Subcutaneous abdominal adipose tissue (tissue), 5 donors: Measurements from ENCODE around the gene C4orf50.

Source experiments
- H3K27ac ChIP-seq: one replicate; pipeline ENCODE4 v1.7.0; 2013; ENCODE audit warnings: low read depth, mild to moderate bottlenecking, inconsistent platforms, low read length, moderate library complexity
- H3K27me3 ChIP-seq, 5 donors: one replicate each; pipeline ENCODE4 v1.7.0; 2013; ENCODE audit warnings: low read length in 5 of 5, inconsistent platforms in 1 of 5; ENCODE audit not compliant: control insufficient read depth in 5 of 5, insufficient read depth in 4 of 5
- H3K36me3 ChIP-seq, 5 donors: one replicate each; pipeline ENCODE4 v1.7.0; 2013; ENCODE audit warnings: low read length in 5 of 5; ENCODE audit not compliant: control insufficient read depth in 5 of 5, insufficient read depth in 5 of 5
- H3K4me1 ChIP-seq, 5 donors: one replicate each; pipeline ENCODE4 v1.7.0; 2013; ENCODE audit warnings: low read length in 5 of 5, mild to moderate bottlenecking in 3 of 5, moderate library complexity in 1 of 5; ENCODE audit not compliant: control insufficient read depth in 5 of 5, insufficient read depth in 5 of 5
- H3K4me3 ChIP-seq, 5 donors: one replicate each; pipeline ENCODE4 v1.7.0; 2013; ENCODE audit warnings: low read length in 5 of 5, low read depth in 1 of 5
- H3K9ac ChIP-seq, 5 donors: one replicate each; pipeline ENCODE4 v1.7.0; 2013; ENCODE audit warnings: low read length in 5 of 5, mild to moderate bottlenecking in 4 of 5, moderate library complexity in 3 of 5
- H3K9me3 ChIP-seq, 5 donors: one replicate each; pipeline ENCODE4 v1.7.0; 2013; ENCODE audit warnings: low read length in 5 of 5; ENCODE audit not compliant: control insufficient read depth in 5 of 5
- donor health status: healthy.
- donor health status: healthy.
- donor health status: healthy.
- donor health status: healthy.
- donor health status: healthy.

The C4orf50 gene

DNA sequence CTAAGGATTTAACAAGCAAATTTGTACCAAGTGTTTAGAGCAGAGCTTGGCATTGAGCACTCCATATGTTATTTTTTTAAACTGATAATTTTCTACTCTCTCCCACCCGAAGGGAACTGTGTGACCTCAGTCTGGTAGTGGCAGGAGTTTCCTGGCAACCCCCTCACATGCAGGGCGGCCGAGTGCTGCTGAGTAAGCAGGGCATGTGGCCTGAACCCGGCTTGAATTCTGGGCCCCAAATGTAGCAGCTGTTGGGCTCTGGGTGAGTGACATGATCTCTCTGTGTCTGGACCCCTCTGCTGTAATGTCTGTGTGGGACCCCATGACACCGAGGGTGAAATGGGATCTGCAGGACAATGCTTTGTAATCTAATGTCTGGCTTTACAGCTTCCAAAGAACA is 13.6 kb upstream of the C4orf50 start:
- Histone ChIP-seq H3K36me3 (no peaks in the 10 kb centered on the region), H3K4me3 (no peak overlapping the region), H3K4me1 (no peaks in the 10 kb centered on the region), H3K9ac (no peak overlapping the region), H3K27me3 (peaks cover 5 to 18% (median 7%) of the 10 kb centered on the region in 5 donors), H3K9me3 (no peaks in the 10 kb centered on the region), H3K27ac (no peak overlapping the region)

GRCh38 chr4:6030679-6031078 is 12.4 kb upstream of the C4orf50 start:
- no peaks in the 10 kb centered on the region for H3K36me3 ChIP-seq
- H3K9me3 ChIP-seq = no peaks in the 10 kb centered on the region
- H3K4me3 ChIP-seq = no peak overlapping the region
- H3K4me1 ChIP-seq = no peaks in the 10 kb centered on the region
- H3K27me3 ChIP-seq = peaks cover 5 to 18% (median 7%) of the 10 kb centered on the region in 5 donors
- no peak overlapping the region for H3K9ac ChIP-seq
- H3K27ac ChIP-seq = no peak overlapping the region

DNA sequence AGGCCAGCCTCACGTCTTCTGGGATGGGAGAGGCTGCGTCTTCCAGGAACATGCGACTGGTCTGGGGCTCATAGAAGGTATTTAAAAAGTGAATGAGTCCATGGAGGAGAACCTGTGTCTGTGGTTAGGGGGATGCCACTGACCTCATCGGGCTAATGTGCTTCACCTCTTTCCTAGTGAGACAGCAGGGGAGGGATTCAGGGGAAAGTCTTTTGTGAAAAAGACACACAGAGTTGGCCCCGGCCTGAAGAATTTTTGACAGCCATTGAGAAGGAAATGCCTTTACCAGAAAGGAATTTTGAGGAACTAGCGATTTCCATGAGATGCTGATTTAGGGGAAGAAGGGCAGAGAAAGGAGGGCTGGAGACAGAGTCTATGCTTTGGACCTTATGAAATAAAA is 11.0 kb upstream of the C4orf50 start:
- Histone ChIP-seq H3K4me1 (no peaks in the 10 kb centered on the region), H3K9ac (no peak overlapping the region), H3K36me3 (no peaks in the 10 kb centered on the region), H3K4me3 (no peak overlapping the region), H3K27ac (no peak overlapping the region), H3K9me3 (no peaks in the 10 kb centered on the region), H3K27me3 (peaks cover 7 to 17% (median 8%) of the 10 kb centered on the region in 5 donors)

- Histone ChIP-seq H3K36me3 (no peaks in the 10 kb centered on the region), H3K4me1 (no peaks in the 10 kb centered on the region), H3K9me3 (no peaks in the 10 kb centered on the region), H3K27me3 (peaks cover 7 to 18% (median 8%) of the 10 kb centered on the region in 5 donors), H3K9ac (no peak overlapping the region), H3K4me3 (no peak overlapping the region), H3K27ac (no peak overlapping the region)
These were observed 9.9 kb upstream of the C4orf50 start for GRCh38 chr4:6028168-6028567.

DNA sequence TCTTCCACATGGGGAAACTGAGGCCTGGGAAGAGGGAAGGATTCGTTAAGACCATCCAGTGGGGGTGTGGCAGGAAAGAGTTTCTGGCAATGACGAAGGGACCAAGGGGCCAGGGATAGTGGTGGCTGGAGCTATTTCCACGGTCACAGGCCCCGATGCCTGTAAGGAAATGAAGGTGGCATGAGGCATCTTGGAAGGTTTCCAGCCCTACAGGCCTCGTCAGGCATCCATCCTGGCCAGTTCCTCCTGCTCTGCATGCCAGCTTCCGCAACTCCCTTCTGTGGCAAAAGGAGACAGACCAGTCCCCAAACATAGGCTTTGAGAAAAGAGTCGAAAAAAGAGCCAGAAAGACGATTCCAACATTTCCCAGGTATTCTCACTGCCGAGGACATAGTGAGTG is 9.2 kb upstream of the C4orf50 start:
- no peak overlapping the region for H3K27ac ChIP-seq

GRCh38 chr4:6024313-6024960 is 6.2 kb upstream of the C4orf50 start:
- H3K4me3 ChIP-seq = no peak overlapping the region
- no peaks in the 10 kb centered on the region for H3K4me1 ChIP-seq
- peaks cover 5 to 23% (median 16%) of the 10 kb centered on the region in 5 donors for H3K27me3 ChIP-seq
- H3K36me3 ChIP-seq = no peaks in the 10 kb centered on the region
- H3K9ac ChIP-seq = no peak overlapping the region
- no peaks in the 10 kb centered on the region for H3K9me3 ChIP-seq
- no peak overlapping the region for H3K27ac ChIP-seq

More for the DNA sequence above, 9.2 kb upstream of the C4orf50 start:
- no peak overlapping the region for H3K9ac ChIP-seq
- H3K36me3 ChIP-seq = no peaks in the 10 kb centered on the region
- peaks cover 7 to 22% (median 12%) of the 10 kb centered on the region in 5 donors for H3K27me3 ChIP-seq
- H3K4me3 ChIP-seq = no peak overlapping the region
- no peaks in the 10 kb centered on the region for H3K9me3 ChIP-seq
- H3K4me1 ChIP-seq = no peaks in the 10 kb centered on the region

- Histone ChIP-seq H3K27ac (no peak overlapping the region), H3K9ac (no peak overlapping the region), H3K36me3 (no peaks in the 10 kb centered on the region), H3K4me1 (no peaks in the 10 kb centered on the region), H3K4me3 (no peak overlapping the region), H3K27me3 (peaks cover 5 to 19% (median 18%) of the 10 kb centered on the region in 5 donors), H3K9me3 (no peaks in the 10 kb centered on the region)
These were observed 5.5 kb upstream of the C4orf50 start for GRCh38 chr4:6023731-6024130.

- H3K36me3 ChIP-seq = no peaks in the 10 kb centered on the region
- no peaks in the 10 kb centered on the region for H3K4me1 ChIP-seq
- H3K27me3 ChIP-seq = peaks cover 8 to 24% (median 15%) of the 10 kb centered on the region in 5 donors
- H3K9ac ChIP-seq = no peak overlapping the region
- no peaks in the 10 kb centered on the region for H3K9me3 ChIP-seq
- no peak overlapping the region for H3K4me3 ChIP-seq
- no peak overlapping the region for H3K27ac ChIP-seq
These were observed 4.5 kb upstream of the C4orf50 start for GRCh38 chr4:6022607-6023288.

DNA sequence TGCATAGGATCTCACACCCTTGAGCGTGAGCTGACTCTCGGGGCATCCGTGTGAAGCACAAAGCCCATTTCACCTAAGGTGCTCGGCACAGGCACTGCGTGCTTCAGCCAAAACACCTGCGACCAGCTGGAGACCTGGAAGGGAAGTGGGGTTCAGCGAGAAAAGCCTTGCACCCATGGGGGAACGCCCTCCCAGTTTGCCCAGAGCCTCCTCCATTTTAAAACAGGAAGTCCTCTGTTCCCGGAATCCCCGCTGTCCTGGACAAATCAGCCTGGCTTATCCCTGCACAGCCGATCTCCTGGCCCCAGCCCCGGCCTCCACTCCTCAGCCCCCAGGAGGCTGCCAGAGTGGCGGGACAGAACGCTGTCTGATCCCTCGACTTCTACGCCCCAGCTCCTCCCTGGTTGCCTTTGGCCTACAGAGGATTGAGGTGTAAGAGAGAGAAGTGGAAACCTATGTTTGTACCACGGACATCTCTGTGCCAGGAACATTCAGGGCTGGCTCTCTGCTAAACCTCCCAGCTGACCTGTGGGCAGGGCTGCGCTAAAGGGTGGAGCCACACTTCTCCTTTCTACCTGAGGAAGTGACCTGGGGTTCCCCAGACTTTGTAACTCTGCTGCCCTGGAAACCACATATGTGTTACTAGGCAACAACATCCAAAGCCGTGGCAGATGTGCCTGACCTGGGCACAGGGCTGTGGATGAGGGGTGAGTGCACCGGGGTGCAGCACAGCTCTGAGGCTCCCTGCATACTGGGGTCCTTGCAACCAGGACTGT is 3.8 kb upstream of the C4orf50 start:
- Histone ChIP-seq H3K4me3 (no peak overlapping the region), H3K36me3 (no peaks in the 10 kb centered on the region), H3K4me1 (no peaks in the 10 kb centered on the region), H3K27me3 (peaks cover 10 to 26% (median 15%) of the 10 kb centered on the region in 5 donors), H3K27ac (no peak overlapping the region), H3K9me3 (no peaks in the 10 kb centered on the region), H3K9ac (no peak overlapping the region)

DNA sequence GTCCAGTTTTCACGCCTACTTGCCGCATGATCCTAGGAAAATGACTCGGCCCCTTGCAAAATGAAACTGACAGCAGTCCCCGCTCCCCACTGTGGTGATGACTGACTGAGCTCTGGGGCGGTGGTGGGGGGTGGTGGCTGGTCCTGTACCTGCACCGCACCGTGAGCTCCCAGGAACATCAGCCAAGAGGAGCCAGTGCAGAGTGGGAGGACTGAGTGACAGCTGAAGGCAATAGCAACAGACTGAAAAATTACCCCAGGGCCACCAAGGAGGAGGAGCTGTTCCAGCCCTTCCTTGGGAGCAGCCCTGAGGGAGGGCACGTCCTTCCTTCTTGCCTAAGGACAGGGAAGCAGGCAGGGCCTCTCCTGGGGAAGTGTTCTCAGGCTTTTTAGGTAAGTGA is 2.4 kb upstream of the C4orf50 start:
- peaks cover 10 to 25% (median 15%) of the 10 kb centered on the region in 5 donors for H3K27me3 ChIP-seq
- no peak overlapping the region for H3K27ac ChIP-seq
- no peaks in the 10 kb centered on the region for H3K9me3 ChIP-seq
- H3K9ac ChIP-seq = no peak overlapping the region
- no peaks in the 10 kb centered on the region for H3K36me3 ChIP-seq
- H3K4me1 ChIP-seq = no peaks in the 10 kb centered on the region
- no peak overlapping the region for H3K4me3 ChIP-seq
